ENCODE data around the gene PITPNM3.

- TF ChIP-seq CTCF (IDR thresholded peaks at IDR 0.05) (no peak), POLR2A (IDR thresholded peaks at IDR 0.05) (no peak)
These were observed 24.8 kb downstream of the PITPNM3 start for GRCh38 chr17:6531575-6531974.

Measured in heart left ventricle (tissue), 13 donors.